ENCODE measurements around the gene REV3L. TPM values are rescaled to one million over a fixed set of nuclear protein-coding genes. Genes with fewer than 3 reads are reported as not detected.

The REV3L gene
- total RNA-seq, 2 experiments from 2014 or later: 20.1 to 27.6 TPM

DNA sequence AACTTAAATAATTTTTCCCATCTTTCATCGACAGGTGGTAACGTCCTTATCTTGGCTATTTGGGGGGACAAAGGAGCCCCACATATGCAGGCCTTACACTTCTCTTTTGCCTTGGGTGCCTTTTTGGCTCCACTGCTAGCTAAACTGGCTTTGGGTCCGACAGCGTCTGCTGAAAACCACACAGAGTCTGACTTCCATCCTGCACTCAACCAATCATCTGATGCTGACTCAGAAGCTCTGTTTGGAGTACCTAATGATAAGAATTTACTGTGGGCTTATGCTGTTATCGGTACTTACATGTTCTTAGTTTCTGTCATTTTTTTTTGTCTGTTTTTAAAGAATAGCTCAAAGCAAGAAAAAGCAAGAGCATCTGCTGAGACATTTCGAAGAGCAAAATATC is 217.2 kb downstream of the REV3L start:
- CTCF ChIA-PET: interaction anchor here (1.0 to 1.4 kb wide), 2 partner anchors 9 to 213 kb away, joined by 3 read pairs; no protein-coding TSS in a partner anchor
- ATAC-seq (no peak), DNase-seq (no peak)
- intact Hi-C loops (cut with micrococcal nuclease): no loop called here
- Mint-ChIP-seq H3K9me3 (no peaks in the 10 kb centered on the region), H3K4me1 (ENCODE audit: low read depth) (peaks cover 41% of the 10 kb centered on the region), H3K36me3 (ENCODE audit: low read depth) (peaks cover 58% of the 10 kb centered on the region), H3K27me3 (no peaks in the 10 kb centered on the region), H3K27ac (no peak overlapping the region), H3K4me3 (no peak overlapping the region)
- POLR2A ChIA-PET: interaction anchor here (1.1 kb wide), 1 partner anchor 186 kb away, joined by 3 read pairs; no protein-coding TSS in a partner anchor
- TF ChIP-seq, protein P1, sequence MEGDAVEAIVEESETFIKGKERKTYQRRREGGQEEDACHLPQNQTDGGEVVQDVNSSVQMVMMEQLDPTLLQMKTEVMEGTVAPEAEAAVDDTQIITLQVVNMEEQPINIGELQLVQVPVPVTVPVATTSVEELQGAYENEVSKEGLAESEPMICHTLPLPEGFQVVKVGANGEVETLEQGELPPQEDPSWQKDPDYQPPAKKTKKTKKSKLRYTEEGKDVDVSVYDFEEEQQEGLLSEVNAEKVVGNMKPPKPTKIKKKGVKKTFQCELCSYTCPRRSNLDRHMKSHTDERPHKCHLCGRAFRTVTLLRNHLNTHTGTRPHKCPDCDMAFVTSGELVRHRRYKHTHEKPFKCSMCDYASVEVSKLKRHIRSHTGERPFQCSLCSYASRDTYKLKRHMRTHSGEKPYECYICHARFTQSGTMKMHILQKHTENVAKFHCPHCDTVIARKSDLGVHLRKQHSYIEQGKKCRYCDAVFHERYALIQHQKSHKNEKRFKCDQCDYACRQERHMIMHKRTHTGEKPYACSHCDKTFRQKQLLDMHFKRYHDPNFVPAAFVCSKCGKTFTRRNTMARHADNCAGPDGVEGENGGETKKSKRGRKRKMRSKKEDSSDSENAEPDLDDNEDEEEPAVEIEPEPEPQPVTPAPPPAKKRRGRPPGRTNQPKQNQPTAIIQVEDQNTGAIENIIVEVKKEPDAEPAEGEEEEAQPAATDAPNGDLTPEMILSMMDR (IDR thresholded peaks at IDR 0.05): no peak

- TF ChIP-seq, protein P1 (IDR thresholded peaks at IDR 0.05): no peak
- Mint-ChIP-seq H3K4me3 (no peak overlapping the region), H3K9me3 (no peaks in the 10 kb centered on the region), H3K27ac (peak overlapping the region; percentile 31), H3K36me3 (ENCODE audit: low read depth) (peaks cover 43% of the 10 kb centered on the region), H3K4me1 (ENCODE audit: low read depth) (peaks cover 45% of the 10 kb centered on the region), H3K27me3 (no peaks in the 10 kb centered on the region)
- CTCF ChIA-PET: interaction anchor here (1.0 to 1.6 kb wide), 2 partner anchors 77 to 780 kb away, joined by 3 read pairs; no protein-coding TSS in a partner anchor
- POLR2A ChIA-PET: interaction anchor here (0.6 to 0.7 kb wide), 2 partner anchors 689 to 792 kb away, joined by 3 read pairs; no protein-coding TSS in a partner anchor
- ATAC-seq (peak; percentile 41), DNase-seq (peak; percentile 40)
- intact Hi-C loops (cut with micrococcal nuclease): no loop called here
Observed at GRCh38 chr6:111263837-111264236, 219.2 kb downstream of the REV3L start.

GRCh38 chr6:111260570-111261298 is 222.3 kb downstream of the REV3L start:
- intact Hi-C loops (cut with micrococcal nuclease): no loop called here
- POLR2A ChIA-PET: no interaction called here
- H3K9me3 Mint-ChIP-seq: no peaks in the 10 kb centered on the region

DNA sequence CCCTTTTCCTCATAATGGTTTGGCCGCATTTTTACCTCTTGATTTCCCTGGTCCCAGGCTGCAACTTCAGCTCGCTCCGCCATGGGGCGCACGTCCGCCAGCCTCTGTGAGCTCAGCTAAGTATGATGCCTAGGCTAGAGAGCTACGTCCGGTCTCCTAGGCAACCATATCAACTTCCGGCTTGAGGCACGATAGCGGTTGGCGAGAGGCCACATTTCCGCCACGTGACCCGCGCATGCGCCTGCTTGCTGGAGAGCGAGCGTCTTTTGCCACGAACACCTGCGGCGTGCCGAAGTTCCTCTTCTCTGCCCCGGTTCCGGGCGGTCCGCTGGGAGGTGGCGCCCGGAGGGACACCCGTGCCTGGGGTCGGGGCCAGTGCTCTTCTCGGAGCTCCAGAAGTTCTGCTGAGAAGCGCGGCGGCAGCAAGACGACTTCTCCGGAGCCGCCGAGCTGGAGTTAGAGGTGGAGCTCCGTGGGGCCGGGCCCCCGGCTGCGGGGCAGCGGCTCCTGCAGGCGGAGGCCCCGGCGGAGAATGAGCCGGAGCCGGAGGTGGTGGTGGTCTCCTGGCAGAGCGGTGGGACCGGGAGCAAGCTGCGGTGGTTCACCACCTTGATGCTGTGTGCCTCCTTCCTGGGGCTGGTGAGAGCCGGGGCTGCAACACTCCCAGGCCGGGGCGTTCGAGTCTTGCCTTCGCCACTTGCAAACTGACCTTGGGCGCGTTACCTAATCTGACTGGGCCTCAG is 223.8 kb downstream of the REV3L start:
- H3K9me3 Mint-ChIP-seq: no peaks in the 10 kb centered on the region
- H3K27me3 Mint-ChIP-seq: no peaks in the 10 kb centered on the region
- POLR2A ChIA-PET: interaction anchor here (0.6 to 1.9 kb wide), 11 partner anchors 61 to 827 kb away, joined by 3 to 15 read pairs (median 4); partner anchors contain the start of genes REV3L and TRAF3IP2
- intact Hi-C loops (cut with micrococcal nuclease): loop anchor here (2.0 kb wide), 2 partner anchors 224 to 784 kb away; partner anchors contain the start of gene REV3L
- TF ChIP-seq, protein P1 (IDR thresholded peaks at IDR 0.05): peak; percentile 90
- peak overlapping the region; percentile 78 for H3K27ac Mint-ChIP-seq
- CTCF ChIA-PET: interaction anchor here (0.6 to 2.2 kb wide), 64 partner anchors 9 to 904 kb away, joined by 3 to 43 read pairs (median 4); partner anchors contain the start of genes FAM229B, GTF3C6, REV3L and TRAF3IP2
- peak; percentile 99 for DNase-seq
- H3K4me1 Mint-ChIP-seq (ENCODE audit: low read depth): peaks cover 32% of the 10 kb centered on the region
- peak overlapping the region; percentile 81 for H3K4me3 Mint-ChIP-seq
- peaks cover 17% of the 10 kb centered on the region for H3K36me3 Mint-ChIP-seq (ENCODE audit: low read depth)
- peak; percentile 97 for ATAC-seq

More at GRCh38 chr6:111260570-111261298, 222.3 kb downstream of the REV3L start:
- TF ChIP-seq, protein P1 (IDR thresholded peaks at IDR 0.05): no peak
- CTCF ChIA-PET: no interaction called here
- H3K27ac Mint-ChIP-seq: peak overlapping the region; percentile 78
- no peak for ATAC-seq
- peak overlapping the region; percentile 81 for H3K4me3 Mint-ChIP-seq
- peaks cover 19% of the 10 kb centered on the region for H3K36me3 Mint-ChIP-seq (ENCODE audit: low read depth)
- DNase-seq: peak; percentile 9
- H3K27me3 Mint-ChIP-seq: no peaks in the 10 kb centered on the region
- peaks cover 33% of the 10 kb centered on the region for H3K4me1 Mint-ChIP-seq (ENCODE audit: low read depth)

All from activated CD8-positive, alpha-beta T cell treated with anti-CD3 and anti-CD28 coated beads for 36 hours (primary cell).